ENCODE results near the gene LIPC. TPM values are rescaled to one million over a fixed set of nuclear protein-coding genes. Genes with fewer than 3 reads are reported as not detected.

The LIPC gene
- total RNA-seq, 1 experiment from 2014 or later, result not detected

DNA sequence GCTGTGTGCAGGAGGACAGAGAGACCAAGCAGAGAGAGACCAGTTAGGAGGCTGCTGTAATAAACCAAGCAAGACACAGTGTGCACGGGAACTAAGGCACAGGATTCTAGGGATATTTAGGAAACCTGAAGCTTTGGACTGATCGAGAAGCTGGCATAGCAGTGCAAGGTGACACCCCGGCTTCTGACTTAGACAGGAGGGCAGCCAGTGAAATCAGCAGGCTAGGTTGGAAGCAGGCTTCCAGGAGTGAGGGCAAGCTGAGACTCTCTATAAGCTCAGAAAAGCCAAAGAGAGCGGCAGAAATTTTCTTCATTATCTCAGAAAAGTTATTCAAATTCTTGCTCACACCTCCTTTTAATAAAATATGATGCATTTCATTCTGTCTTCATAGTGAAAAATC, 104.6 kb downstream of the LIPC start:
- H3K9me3 Mint-ChIP-seq, result no peaks in the 10 kb centered on the region
- H3K4me1 Mint-ChIP-seq, result no peaks in the 10 kb centered on the region
- DNase-seq (ENCODE audit: low spot score) (no peak), ATAC-seq (no peak)
- no peak overlapping the region for H3K4me3 Mint-ChIP-seq
- no peak overlapping the region for H3K27ac Mint-ChIP-seq
- TF ChIP-seq, protein P1, sequence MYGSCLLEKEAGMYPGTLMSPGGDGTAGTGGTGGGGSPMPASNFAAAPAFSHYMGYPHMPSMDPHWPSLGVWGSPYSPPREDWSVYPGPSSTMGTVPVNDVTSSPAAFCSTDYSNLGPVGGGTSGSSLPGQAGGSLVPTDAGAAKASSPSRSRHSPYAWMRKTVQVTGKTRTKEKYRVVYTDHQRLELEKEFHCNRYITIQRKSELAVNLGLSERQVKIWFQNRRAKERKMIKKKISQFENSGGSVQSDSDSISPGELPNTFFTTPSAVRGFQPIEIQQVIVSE (CRISPR knock-in tag; IDR thresholded peaks at IDR 0.05; ENCODE audit: borderline replicate concordance), result no peak
- TF ChIP-seq NR3C1 (CRISPR knock-in tag; conservative IDR thresholded peaks at IDR 0.05; ENCODE audit: low read depth), result no peak
- TF ChIP-seq FOXJ3 (CRISPR knock-in tag; IDR thresholded peaks at IDR 0.05; ENCODE audit: borderline replicate concordance), result no peak
- TF ChIP-seq TCF7 (CRISPR knock-in tag; IDR thresholded peaks at IDR 0.05; ENCODE audit: low read depth), result no peak
- TF ChIP-seq KAT7 (CRISPR knock-in tag; IDR thresholded peaks at IDR 0.05; ENCODE audit: borderline replicate concordance), result no peak
- TF ChIP-seq, protein P2, sequence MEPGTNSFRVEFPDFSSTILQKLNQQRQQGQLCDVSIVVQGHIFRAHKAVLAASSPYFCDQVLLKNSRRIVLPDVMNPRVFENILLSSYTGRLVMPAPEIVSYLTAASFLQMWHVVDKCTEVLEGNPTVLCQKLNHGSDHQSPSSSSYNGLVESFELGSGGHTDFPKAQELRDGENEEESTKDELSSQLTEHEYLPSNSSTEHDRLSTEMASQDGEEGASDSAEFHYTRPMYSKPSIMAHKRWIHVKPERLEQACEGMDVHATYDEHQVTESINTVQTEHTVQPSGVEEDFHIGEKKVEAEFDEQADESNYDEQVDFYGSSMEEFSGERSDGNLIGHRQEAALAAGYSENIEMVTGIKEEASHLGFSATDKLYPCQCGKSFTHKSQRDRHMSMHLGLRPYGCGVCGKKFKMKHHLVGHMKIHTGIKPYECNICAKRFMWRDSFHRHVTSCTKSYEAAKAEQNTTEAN (CRISPR knock-in tag; IDR thresholded peaks at IDR 0.05), result no peak
- TF ChIP-seq ZNF671 (CRISPR knock-in tag; IDR thresholded peaks at IDR 0.05), result no peak
- TF ChIP-seq, protein P3, sequence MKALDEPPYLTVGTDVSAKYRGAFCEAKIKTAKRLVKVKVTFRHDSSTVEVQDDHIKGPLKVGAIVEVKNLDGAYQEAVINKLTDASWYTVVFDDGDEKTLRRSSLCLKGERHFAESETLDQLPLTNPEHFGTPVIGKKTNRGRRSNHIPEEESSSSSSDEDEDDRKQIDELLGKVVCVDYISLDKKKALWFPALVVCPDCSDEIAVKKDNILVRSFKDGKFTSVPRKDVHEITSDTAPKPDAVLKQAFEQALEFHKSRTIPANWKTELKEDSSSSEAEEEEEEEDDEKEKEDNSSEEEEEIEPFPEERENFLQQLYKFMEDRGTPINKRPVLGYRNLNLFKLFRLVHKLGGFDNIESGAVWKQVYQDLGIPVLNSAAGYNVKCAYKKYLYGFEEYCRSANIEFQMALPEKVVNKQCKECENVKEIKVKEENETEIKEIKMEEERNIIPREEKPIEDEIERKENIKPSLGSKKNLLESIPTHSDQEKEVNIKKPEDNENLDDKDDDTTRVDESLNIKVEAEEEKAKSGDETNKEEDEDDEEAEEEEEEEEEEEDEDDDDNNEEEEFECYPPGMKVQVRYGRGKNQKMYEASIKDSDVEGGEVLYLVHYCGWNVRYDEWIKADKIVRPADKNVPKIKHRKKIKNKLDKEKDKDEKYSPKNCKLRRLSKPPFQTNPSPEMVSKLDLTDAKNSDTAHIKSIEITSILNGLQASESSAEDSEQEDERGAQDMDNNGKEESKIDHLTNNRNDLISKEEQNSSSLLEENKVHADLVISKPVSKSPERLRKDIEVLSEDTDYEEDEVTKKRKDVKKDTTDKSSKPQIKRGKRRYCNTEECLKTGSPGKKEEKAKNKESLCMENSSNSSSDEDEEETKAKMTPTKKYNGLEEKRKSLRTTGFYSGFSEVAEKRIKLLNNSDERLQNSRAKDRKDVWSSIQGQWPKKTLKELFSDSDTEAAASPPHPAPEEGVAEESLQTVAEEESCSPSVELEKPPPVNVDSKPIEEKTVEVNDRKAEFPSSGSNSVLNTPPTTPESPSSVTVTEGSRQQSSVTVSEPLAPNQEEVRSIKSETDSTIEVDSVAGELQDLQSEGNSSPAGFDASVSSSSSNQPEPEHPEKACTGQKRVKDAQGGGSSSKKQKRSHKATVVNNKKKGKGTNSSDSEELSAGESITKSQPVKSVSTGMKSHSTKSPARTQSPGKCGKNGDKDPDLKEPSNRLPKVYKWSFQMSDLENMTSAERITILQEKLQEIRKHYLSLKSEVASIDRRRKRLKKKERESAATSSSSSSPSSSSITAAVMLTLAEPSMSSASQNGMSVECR (CRISPR knock-in tag; IDR thresholded peaks at IDR 0.05; ENCODE audit: borderline replicate concordance), result no peak
- no peak for TF ChIP-seq ZNF416 (CRISPR knock-in tag; IDR thresholded peaks at IDR 0.05)
- TF ChIP-seq MXD4 (CRISPR knock-in tag; IDR thresholded peaks at IDR 0.05; ENCODE audit: borderline replicate concordance), result no peak
- TF ChIP-seq, protein P4, sequence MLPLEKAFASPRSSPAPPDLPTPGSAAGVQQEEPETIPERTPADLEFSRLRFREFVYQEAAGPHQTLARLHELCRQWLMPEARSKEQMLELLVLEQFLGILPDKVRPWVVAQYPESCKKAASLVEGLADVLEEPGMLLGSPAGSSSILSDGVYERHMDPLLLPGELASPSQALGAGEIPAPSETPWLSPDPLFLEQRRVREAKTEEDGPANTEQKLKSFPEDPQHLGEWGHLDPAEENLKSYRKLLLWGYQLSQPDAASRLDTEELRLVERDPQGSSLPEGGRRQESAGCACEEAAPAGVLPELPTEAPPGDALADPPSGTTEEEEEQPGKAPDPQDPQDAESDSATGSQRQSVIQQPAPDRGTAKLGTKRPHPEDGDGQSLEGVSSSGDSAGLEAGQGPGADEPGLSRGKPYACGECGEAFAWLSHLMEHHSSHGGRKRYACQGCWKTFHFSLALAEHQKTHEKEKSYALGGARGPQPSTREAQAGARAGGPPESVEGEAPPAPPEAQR (CRISPR knock-in tag; IDR thresholded peaks at IDR 0.05), result no peak
- ChIA-PET POLR2A (interaction anchor here (0.6 kb wide), 1 partner anchor 327 kb away, joined by 9 read pairs; no protein-coding TSS in a partner anchor), CTCF (no interaction called here)
- no peaks in the 10 kb centered on the region; the same call in 1 of the 2 replicates for H3K27me3 Mint-ChIP-seq (ENCODE audit: low read depth)
- no peaks in the 10 kb centered on the region for H3K36me3 Mint-ChIP-seq

DNA sequence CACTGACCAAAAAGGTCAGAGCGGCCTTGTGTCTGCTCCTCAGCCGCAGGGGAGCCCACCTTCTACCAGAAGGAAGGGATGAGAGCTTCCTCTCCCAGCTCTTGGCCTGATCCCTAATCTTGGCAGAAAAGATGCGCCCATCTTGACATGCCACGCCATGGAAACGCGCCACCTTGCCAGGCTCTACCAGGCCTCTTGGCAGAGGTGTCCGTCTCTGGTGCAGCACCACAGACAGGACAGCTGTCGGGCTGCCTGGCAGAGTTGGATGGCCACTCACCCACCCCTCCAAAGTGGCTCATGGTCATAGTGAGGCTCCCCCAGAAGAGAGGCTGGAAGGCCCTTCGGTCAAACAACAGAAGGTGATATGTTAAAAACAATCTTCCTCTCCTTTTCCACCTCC, 105.2 kb downstream of the LIPC start:
- Mint-ChIP-seq H3K4me3 (no peak overlapping the region), H3K9me3 (no peaks in the 10 kb centered on the region), H3K36me3 (no peaks in the 10 kb centered on the region), H3K4me1 (no peaks in the 10 kb centered on the region), H3K27ac (no peak overlapping the region), H3K27me3 (ENCODE audit: low read depth) (no peaks in the 10 kb centered on the region; the same call in 1 of the 2 replicates)
- no peak for ATAC-seq
- ChIA-PET CTCF (no interaction called here), POLR2A (interaction anchor here (0.6 kb wide), 1 partner anchor 327 kb away, joined by 9 read pairs; no protein-coding TSS in a partner anchor)
- DNase-seq (ENCODE audit: low spot score), result no peak
- TF ChIP-seq CREB1 (CRISPR knock-in tag; IDR thresholded peaks at IDR 0.05) (no peak), ZNF396 (CRISPR knock-in tag; IDR thresholded peaks at IDR 0.05; ENCODE audit: borderline replicate concordance) (no peak), ZNF317 (CRISPR knock-in tag; IDR thresholded peaks at IDR 0.05; ENCODE audit: borderline replicate concordance, low read depth) (no peak), ZNF416 (CRISPR knock-in tag; IDR thresholded peaks at IDR 0.05) (no peak), RORB (CRISPR knock-in tag; IDR thresholded peaks at IDR 0.05) (no peak), ETV6 (CRISPR knock-in tag; IDR thresholded peaks at IDR 0.05) (no peak)
- TF ChIP-seq, protein P5, sequence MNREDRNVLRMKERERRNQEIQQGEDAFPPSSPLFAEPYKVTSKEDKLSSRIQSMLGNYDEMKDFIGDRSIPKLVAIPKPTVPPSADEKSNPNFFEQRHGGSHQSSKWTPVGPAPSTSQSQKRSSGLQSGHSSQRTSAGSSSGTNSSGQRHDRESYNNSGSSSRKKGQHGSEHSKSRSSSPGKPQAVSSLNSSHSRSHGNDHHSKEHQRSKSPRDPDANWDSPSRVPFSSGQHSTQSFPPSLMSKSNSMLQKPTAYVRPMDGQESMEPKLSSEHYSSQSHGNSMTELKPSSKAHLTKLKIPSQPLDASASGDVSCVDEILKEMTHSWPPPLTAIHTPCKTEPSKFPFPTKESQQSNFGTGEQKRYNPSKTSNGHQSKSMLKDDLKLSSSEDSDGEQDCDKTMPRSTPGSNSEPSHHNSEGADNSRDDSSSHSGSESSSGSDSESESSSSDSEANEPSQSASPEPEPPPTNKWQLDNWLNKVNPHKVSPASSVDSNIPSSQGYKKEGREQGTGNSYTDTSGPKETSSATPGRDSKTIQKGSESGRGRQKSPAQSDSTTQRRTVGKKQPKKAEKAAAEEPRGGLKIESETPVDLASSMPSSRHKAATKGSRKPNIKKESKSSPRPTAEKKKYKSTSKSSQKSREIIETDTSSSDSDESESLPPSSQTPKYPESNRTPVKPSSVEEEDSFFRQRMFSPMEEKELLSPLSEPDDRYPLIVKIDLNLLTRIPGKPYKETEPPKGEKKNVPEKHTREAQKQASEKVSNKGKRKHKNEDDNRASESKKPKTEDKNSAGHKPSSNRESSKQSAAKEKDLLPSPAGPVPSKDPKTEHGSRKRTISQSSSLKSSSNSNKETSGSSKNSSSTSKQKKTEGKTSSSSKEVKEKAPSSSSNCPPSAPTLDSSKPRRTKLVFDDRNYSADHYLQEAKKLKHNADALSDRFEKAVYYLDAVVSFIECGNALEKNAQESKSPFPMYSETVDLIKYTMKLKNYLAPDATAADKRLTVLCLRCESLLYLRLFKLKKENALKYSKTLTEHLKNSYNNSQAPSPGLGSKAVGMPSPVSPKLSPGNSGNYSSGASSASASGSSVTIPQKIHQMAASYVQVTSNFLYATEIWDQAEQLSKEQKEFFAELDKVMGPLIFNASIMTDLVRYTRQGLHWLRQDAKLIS (CRISPR knock-in tag; IDR thresholded peaks at IDR 0.05; ENCODE audit: borderline replicate concordance), result no peak
- TF ChIP-seq, protein P6, sequence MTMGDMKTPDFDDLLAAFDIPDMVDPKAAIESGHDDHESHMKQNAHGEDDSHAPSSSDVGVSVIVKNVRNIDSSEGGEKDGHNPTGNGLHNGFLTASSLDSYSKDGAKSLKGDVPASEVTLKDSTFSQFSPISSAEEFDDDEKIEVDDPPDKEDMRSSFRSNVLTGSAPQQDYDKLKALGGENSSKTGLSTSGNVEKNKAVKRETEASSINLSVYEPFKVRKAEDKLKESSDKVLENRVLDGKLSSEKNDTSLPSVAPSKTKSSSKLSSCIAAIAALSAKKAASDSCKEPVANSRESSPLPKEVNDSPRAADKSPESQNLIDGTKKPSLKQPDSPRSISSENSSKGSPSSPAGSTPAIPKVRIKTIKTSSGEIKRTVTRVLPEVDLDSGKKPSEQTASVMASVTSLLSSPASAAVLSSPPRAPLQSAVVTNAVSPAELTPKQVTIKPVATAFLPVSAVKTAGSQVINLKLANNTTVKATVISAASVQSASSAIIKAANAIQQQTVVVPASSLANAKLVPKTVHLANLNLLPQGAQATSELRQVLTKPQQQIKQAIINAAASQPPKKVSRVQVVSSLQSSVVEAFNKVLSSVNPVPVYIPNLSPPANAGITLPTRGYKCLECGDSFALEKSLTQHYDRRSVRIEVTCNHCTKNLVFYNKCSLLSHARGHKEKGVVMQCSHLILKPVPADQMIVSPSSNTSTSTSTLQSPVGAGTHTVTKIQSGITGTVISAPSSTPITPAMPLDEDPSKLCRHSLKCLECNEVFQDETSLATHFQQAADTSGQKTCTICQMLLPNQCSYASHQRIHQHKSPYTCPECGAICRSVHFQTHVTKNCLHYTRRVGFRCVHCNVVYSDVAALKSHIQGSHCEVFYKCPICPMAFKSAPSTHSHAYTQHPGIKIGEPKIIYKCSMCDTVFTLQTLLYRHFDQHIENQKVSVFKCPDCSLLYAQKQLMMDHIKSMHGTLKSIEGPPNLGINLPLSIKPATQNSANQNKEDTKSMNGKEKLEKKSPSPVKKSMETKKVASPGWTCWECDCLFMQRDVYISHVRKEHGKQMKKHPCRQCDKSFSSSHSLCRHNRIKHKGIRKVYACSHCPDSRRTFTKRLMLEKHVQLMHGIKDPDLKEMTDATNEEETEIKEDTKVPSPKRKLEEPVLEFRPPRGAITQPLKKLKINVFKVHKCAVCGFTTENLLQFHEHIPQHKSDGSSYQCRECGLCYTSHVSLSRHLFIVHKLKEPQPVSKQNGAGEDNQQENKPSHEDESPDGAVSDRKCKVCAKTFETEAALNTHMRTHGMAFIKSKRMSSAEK (CRISPR knock-in tag; IDR thresholded peaks at IDR 0.05; ENCODE audit: borderline replicate concordance), result no peak
